ENCODE measurements around the gene PI16.

DNA sequence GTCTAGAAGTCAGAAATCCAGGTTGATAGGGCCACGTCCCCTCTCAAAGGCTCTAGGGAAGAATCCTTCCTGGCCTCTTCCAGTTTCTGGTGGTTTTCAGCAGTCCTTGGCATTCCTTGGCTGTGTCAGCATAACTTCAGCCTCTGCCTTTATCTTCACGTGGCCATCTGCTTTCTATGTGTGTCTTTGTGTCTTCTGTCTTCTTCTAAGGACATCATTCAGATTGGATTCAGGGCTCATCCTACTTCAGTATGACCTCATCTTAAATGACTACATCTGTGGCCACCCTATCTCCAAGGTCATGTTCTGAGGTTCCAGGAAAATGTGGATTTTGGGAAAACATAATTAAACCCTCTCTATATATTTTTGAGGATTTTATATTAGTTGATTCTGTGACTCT, 45.8 kb upstream of the PI16 start:
- TF ChIP-seq, protein P1, sequence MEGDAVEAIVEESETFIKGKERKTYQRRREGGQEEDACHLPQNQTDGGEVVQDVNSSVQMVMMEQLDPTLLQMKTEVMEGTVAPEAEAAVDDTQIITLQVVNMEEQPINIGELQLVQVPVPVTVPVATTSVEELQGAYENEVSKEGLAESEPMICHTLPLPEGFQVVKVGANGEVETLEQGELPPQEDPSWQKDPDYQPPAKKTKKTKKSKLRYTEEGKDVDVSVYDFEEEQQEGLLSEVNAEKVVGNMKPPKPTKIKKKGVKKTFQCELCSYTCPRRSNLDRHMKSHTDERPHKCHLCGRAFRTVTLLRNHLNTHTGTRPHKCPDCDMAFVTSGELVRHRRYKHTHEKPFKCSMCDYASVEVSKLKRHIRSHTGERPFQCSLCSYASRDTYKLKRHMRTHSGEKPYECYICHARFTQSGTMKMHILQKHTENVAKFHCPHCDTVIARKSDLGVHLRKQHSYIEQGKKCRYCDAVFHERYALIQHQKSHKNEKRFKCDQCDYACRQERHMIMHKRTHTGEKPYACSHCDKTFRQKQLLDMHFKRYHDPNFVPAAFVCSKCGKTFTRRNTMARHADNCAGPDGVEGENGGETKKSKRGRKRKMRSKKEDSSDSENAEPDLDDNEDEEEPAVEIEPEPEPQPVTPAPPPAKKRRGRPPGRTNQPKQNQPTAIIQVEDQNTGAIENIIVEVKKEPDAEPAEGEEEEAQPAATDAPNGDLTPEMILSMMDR (IDR thresholded peaks at IDR 0.05) = no peak
- TF ChIP-seq EZH2 (IDR thresholded peaks at IDR 0.05; ENCODE audit: borderline replicate concordance, insufficient read depth, low read depth, low read length, poor library complexity, severe bottlenecking) = no peak

All from B cell (primary cell).